ENCODE data around the gene GALNT2. TPM values are rescaled to one million over a fixed set of nuclear protein-coding genes. Genes with fewer than 3 reads are reported as not detected.
A peak's percentile ranks its signal among the peaks of the same experiment; 100 is the strongest.

GALNT2 gene
- total RNA-seq, 1 donor from 2014 or later, result 28.3 TPM

DNA sequence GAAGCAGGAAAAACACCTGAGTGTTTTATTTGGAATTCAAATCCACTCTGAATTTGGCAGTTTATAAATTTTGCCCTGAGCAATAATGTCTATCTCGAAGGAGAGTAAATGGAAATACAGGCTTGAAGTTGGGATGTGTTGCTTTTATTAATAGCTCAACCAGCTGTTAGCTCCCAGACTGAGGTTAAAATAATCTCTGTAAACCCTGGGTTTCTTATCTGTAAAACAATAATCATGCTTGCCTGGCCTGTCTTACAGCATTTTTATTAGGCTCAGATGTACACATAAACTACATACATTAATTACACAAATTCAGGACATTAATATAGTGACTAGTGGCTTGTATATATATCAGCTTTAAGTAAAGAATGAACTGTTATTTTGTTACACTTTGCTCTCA, 148.5 kb downstream of the GALNT2 start:
- no peak overlapping the region for H3K4me3 ChIP-seq
- DNase-seq, result no peak
- peak overlapping the region; percentile 51 for H3K27ac ChIP-seq (replicated peaks)
- H3K36me3 ChIP-seq, result no peaks in the 10 kb centered on the region
- H3K4me1 ChIP-seq, result peaks cover 42% of the 10 kb centered on the region
- H3K9me3 ChIP-seq (replicated peaks), result no peaks in the 10 kb centered on the region
- intact Hi-C loops (cut with micrococcal nuclease), result no loop called here
- no peaks in the 10 kb centered on the region for H3K27me3 ChIP-seq (ENCODE audit: low read depth)
- TF ChIP-seq, protein P1, sequence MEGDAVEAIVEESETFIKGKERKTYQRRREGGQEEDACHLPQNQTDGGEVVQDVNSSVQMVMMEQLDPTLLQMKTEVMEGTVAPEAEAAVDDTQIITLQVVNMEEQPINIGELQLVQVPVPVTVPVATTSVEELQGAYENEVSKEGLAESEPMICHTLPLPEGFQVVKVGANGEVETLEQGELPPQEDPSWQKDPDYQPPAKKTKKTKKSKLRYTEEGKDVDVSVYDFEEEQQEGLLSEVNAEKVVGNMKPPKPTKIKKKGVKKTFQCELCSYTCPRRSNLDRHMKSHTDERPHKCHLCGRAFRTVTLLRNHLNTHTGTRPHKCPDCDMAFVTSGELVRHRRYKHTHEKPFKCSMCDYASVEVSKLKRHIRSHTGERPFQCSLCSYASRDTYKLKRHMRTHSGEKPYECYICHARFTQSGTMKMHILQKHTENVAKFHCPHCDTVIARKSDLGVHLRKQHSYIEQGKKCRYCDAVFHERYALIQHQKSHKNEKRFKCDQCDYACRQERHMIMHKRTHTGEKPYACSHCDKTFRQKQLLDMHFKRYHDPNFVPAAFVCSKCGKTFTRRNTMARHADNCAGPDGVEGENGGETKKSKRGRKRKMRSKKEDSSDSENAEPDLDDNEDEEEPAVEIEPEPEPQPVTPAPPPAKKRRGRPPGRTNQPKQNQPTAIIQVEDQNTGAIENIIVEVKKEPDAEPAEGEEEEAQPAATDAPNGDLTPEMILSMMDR (IDR thresholded peaks at IDR 0.05; ENCODE audit: borderline replicate concordance), result no peak

DNA sequence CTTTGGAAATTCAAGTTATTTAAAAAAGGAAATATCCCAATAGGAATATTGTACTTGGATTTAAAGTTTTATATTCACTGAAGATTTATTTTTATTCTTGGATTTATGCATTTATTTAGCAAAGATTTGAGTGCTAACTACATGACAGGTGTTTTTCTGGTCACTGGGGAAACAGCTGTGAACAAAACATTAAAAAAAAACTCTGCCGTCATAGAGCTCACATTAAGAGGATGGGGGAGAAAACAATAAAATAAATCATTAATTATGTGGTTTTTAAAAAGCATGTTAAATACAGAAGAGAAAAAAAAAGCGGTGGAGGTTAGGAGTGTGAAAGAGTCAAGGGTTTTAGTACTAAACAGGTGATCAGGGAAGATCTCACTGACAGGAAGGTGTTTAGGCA, 149.9 kb downstream of the GALNT2 start:
- H3K27me3 ChIP-seq (ENCODE audit: low read depth), result no peaks in the 10 kb centered on the region
- H3K4me3 ChIP-seq, result no peak overlapping the region
- DNase-seq, result no peak
- TF ChIP-seq, protein P1 (IDR thresholded peaks at IDR 0.05; ENCODE audit: borderline replicate concordance), result no peak
- H3K36me3 ChIP-seq, result no peaks in the 10 kb centered on the region
- intact Hi-C loops (cut with micrococcal nuclease), result no loop called here
- H3K27ac ChIP-seq (replicated peaks), result no peak overlapping the region
- H3K9me3 ChIP-seq (replicated peaks), result no peaks in the 10 kb centered on the region
- peaks cover 41% of the 10 kb centered on the region for H3K4me1 ChIP-seq

DNA sequence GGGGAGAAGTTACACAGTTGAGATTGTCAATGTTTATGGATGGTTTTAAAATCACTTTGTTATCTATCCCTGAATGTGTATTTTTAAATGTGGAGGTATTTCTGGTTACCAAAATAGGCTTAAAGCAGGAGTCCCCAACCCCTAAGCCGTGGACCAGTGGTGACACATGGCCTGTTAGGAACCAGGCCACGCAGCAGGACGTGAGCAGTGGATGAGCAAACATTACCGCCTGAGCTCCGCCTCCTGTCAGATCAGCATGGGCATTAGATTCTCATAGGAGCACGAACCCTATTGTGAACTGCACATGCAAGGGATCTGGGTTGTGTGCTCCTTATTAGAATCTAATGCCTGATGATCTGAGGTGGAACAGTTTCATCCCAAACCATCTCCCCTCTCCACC, 151.6 kb downstream of the GALNT2 start:
- Histone ChIP-seq H3K36me3 (no peaks in the 10 kb centered on the region), H3K9me3 (replicated peaks) (no peaks in the 10 kb centered on the region), H3K4me1 (peaks cover 48% of the 10 kb centered on the region), H3K27ac (replicated peaks) (no peak overlapping the region), H3K4me3 (no peak overlapping the region), H3K27me3 (ENCODE audit: low read depth) (no peaks in the 10 kb centered on the region)
- DNase-seq, result no peak
- TF ChIP-seq, protein P1 (IDR thresholded peaks at IDR 0.05; ENCODE audit: borderline replicate concordance), result no peak
- intact Hi-C loops (cut with micrococcal nuclease), result no loop called here

DNA sequence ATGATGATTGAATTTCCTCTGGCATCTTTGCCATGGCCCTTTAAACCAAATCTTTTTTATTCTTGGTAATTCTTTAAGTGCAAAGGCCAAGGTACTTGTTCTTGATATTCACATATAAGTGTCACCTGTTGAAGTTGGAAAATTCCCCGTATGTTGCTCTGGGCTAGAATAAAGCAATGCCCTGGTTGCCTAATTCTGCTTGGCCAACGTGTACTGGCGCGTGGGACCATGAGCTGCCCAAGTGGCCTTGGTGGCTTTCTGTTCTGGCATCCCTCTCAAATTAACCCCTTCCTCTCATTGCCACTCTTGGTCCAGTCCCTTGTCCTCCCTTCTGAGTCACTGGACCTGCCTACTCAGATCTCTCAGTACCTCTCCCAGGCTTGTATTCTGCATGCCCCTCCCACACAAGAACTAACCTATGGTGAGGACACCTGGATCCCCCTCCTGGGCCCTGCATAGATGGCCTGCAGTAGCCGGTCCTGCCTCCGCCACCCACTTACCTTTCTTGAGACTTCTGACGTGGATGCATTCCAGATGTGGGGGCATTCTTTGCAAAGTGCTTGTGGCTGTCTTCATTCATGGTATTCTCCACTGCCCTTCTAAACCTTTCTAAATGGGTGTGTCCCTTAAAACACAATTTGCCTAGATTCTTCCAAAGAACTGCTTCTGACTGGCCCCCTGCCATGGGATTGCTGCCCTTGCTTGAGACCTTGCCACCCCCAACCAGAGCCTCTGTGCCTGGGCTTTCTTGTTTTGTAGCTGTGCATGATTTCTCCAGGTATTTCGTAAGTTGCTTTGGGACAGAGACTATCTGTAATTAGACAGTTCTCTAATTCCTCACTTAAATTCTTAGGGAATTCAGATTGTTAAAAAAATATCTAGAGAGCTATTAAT, 152.4 kb downstream of the GALNT2 start:
- TF ChIP-seq, protein P1 (IDR thresholded peaks at IDR 0.05; ENCODE audit: borderline replicate concordance), result no peak
- intact Hi-C loops (cut with micrococcal nuclease), result no loop called here
- Histone ChIP-seq H3K27me3 (ENCODE audit: low read depth) (no peaks in the 10 kb centered on the region), H3K4me3 (no peak overlapping the region), H3K4me1 (peaks cover 43% of the 10 kb centered on the region), H3K9me3 (replicated peaks) (no peaks in the 10 kb centered on the region), H3K27ac (replicated peaks) (no peak overlapping the region), H3K36me3 (no peaks in the 10 kb centered on the region)
- DNase-seq, result no peak

DNA sequence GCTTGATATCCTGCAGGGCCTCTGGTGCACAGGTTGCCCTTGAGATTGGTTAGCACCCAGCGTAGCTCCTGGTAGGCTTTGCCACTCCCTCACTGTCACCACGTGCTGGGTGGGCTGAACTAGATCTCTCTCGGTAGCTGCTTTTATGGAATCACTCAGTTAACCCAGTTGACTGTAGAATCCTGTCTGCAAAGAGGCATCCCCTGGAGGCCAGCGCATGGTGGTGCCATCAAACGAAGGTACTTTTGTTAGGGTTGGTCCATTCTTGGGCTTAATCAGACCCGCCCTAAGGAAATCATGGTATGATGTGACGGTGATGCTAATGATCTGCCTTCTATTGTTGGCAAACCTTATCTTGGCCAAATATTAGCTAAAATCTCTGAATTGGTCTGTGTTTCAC, 153.4 kb downstream of the GALNT2 start:
- TF ChIP-seq, protein P1 (IDR thresholded peaks at IDR 0.05; ENCODE audit: borderline replicate concordance), result no peak
- no peak overlapping the region for H3K4me3 ChIP-seq
- no peak for DNase-seq
- intact Hi-C loops (cut with micrococcal nuclease), result no loop called here
- H3K4me1 ChIP-seq, result peaks cover 32% of the 10 kb centered on the region
- no peaks in the 10 kb centered on the region for H3K27me3 ChIP-seq (ENCODE audit: low read depth)
- no peak overlapping the region for H3K27ac ChIP-seq (replicated peaks)
- H3K9me3 ChIP-seq (replicated peaks), result no peaks in the 10 kb centered on the region
- no peaks in the 10 kb centered on the region for H3K36me3 ChIP-seq

All from left ventricle myocardium inferior (tissue), 1 donor.